Measurements from ENCODE around the gene SPEM3.

- no peak for TF ChIP-seq CTCF (IDR thresholded peaks at IDR 0.05)
- no peak for TF ChIP-seq EP300 (IDR thresholded peaks at IDR 0.05; ENCODE audit: low read depth)
Measured at GRCh38 chr17:7396147-7396546, 32.5 kb upstream of the SPEM3 start.
